ENCODE data around the gene TCF21.

DNA sequence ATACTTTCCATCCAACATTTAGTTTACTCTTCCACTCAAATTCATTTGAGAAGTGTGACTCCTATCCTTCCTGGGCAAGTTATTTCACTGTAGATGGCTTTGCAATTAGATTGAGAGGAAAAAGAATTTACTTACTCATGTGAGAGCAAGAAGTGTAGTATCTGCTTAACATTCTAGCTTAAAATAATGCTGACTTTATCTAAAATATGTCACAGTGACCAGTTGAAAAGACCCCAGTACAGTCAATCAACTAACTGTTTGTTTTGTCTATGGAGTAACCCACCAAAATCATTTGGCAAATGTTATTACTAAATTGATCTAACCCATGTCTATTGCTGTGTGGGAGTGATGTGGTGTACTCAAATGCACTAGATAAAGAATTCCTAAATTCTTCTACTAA is 8.9 kb upstream of the TCF21 start:
- no peak for TF ChIP-seq RCOR1 (IDR thresholded peaks at IDR 0.05; ENCODE audit: insufficient replicate concordance, low read length)
- TF ChIP-seq, protein P1, sequence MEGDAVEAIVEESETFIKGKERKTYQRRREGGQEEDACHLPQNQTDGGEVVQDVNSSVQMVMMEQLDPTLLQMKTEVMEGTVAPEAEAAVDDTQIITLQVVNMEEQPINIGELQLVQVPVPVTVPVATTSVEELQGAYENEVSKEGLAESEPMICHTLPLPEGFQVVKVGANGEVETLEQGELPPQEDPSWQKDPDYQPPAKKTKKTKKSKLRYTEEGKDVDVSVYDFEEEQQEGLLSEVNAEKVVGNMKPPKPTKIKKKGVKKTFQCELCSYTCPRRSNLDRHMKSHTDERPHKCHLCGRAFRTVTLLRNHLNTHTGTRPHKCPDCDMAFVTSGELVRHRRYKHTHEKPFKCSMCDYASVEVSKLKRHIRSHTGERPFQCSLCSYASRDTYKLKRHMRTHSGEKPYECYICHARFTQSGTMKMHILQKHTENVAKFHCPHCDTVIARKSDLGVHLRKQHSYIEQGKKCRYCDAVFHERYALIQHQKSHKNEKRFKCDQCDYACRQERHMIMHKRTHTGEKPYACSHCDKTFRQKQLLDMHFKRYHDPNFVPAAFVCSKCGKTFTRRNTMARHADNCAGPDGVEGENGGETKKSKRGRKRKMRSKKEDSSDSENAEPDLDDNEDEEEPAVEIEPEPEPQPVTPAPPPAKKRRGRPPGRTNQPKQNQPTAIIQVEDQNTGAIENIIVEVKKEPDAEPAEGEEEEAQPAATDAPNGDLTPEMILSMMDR (conservative IDR thresholded peaks at IDR 0.05; ENCODE audit: low read depth, low read length) = no peak

Measured in IMR-90 (cell line).